ACC112 (cell line): ENCODE data around the gene DENND1A.

Experiments used
- H2AFZ ChIP-seq: fragments of 200-600 bp; sonication (generic); one replicate; pipeline ENCODE4 v1.6.0; 2017; ENCODE audit warnings: antibody characterized with exemption, low read length; ENCODE audit not compliant: unreplicated experiment
- H3K27ac ChIP-seq: fragments of 200-600 bp; sonication (generic); 2 replicates; pipeline ENCODE4 v1.5.1; 2014; ENCODE audit warnings: low read depth, mild to moderate bottlenecking, antibody characterized with exemption, low read length, moderate library complexity
- H3K27me3 ChIP-seq: fragments of 200-600 bp; sonication (generic); 2 replicates; pipeline ENCODE4 v1.6.1; 2014; ENCODE audit warnings: mild to moderate bottlenecking, antibody characterized with exemption, low read length, moderate library complexity, mixed read lengths; ENCODE audit not compliant: insufficient read depth
- H3K36me3 ChIP-seq: fragments of 200-600 bp; sonication (generic); 2 replicates; pipeline ENCODE4 v1.6.1; 2016; ENCODE audit warnings: mild to moderate bottlenecking, antibody characterized with exemption, low read length, moderate library complexity, mixed read lengths; ENCODE audit not compliant: insufficient read depth
- H3K4me1 ChIP-seq: fragments of 200-600 bp; sonication (generic); one replicate; pipeline ENCODE4 v1.6.1; 2016; ENCODE audit warnings: low read length, mixed read lengths; ENCODE audit not compliant: insufficient read depth, unreplicated experiment, control insufficient read depth
- H3K4me3 ChIP-seq: fragments of 200-600 bp; sonication (generic); 2 replicates; pipeline ENCODE4 v1.5.1; 2014; ENCODE audit warnings: mild to moderate bottlenecking, low read depth, low read length
- H3K79me2 ChIP-seq: fragments of 200-600 bp; sonication (generic); one replicate; pipeline ENCODE4 v1.6.0; 2016; ENCODE audit warnings: low read length; ENCODE audit not compliant: control insufficient read depth, unreplicated experiment, insufficient read depth

DENND1A gene

DNA sequence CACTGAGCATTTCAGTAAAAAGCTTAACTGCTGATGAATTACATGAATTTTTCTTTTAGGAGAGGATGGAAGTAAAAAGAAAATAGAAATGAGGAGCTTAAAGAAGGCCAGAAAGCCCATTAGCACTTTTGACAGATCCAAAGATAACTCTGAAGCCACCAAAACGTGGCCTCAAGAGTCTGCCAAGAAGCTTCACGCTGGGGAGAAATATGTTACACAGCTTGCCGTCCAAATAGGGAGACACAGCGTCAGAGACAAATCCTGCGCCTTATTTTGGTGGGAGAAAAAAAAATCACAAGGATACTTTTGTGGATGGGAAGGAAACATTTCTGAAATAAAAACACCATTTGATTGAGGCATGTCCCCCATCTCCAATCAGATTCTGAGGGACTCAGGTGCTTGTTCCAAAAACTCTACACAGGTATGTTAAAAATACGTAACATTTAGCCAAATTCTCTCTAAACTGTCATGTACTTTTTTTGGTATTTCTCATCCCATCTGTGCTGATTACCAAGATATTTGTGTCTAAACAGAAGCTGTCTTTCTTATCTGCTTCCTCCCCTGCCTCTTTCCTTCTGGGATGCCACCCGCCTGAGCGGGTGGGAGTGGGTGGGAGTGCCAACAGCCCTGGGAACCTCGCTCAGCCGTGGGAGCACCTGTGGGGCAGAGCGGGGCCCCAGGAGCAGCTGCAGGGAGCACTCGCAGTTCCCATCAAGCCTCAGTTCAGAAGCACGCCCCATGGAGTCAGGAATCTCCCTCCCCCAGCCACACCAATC, 275.5 kb downstream of the DENND1A start:
- no peaks in the 10 kb centered on the region for H3K27me3 ChIP-seq
- H3K27ac ChIP-seq: no peak overlapping the region
- no peaks in the 10 kb centered on the region for H3K79me2 ChIP-seq
- H2AFZ ChIP-seq: no peak overlapping the region
- H3K4me3 ChIP-seq: no peak overlapping the region
- no peaks in the 10 kb centered on the region for H3K4me1 ChIP-seq
- H3K36me3 ChIP-seq: 0 out of 2 replicates have a peak, but pooled peaks cover 2% of the 10 kb centered on the region

DNA sequence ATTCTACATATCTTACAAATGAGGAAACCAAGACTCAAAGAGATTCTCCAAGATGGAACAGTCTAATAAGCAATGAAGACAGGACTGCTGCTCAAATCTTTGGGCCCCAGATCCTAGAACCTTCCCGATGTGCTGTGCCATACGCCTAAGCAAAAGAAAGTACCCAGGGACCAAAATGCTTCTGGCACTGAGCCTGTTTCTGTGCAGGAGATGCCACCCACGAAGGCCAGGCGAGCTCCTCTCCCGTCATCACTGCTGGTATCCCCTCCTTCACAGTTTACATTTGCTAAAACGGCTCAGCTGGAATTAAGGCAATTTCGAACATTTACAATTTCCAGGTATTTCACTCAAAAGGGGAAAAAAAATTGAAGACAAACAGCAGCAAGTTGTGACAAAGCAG, 277.5 kb downstream of the DENND1A start:
- H2AFZ ChIP-seq: no peak overlapping the region
- no peaks in the 10 kb centered on the region for H3K27me3 ChIP-seq
- no peak overlapping the region for H3K4me3 ChIP-seq
- H3K79me2 ChIP-seq: no peaks in the 10 kb centered on the region
- no peak overlapping the region for H3K27ac ChIP-seq
- 0 out of 2 replicates have a peak, but pooled peaks cover 2% of the 10 kb centered on the region for H3K36me3 ChIP-seq
- no peaks in the 10 kb centered on the region for H3K4me1 ChIP-seq

GRCh38 chr9:123651871-123652270, 278.1 kb downstream of the DENND1A start:
- Histone ChIP-seq H3K36me3 (0 out of 2 replicates have a peak, but pooled peaks cover 2% of the 10 kb centered on the region), H3K27me3 (no peaks in the 10 kb centered on the region), H3K4me1 (no peaks in the 10 kb centered on the region), H2AFZ (no peak overlapping the region), H3K27ac (no peak overlapping the region), H3K79me2 (no peaks in the 10 kb centered on the region), H3K4me3 (no peak overlapping the region)

DNA sequence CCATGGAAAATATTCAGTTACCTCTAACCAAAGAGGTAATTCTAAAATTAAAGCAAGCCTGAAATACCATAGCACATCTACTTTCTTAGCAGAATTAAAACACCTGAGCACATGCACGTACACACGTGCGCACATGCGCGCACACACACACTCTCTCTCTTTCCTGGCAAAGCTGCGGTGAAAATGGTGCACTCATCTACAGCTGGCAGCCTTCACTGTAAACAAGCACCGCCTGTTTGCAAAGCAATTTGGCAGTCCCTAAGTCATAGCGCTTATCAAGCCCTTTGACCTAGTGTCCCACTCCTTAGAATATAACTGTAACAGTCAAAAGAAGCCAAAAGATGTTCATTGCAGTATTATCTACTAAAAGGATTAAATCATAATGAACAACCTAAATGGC, 278.7 kb downstream of the DENND1A start:
- Histone ChIP-seq H3K36me3 (0 out of 2 replicates have a peak, but pooled peaks cover 2% of the 10 kb centered on the region), H3K27me3 (no peaks in the 10 kb centered on the region), H3K27ac (no peak overlapping the region), H2AFZ (no peak overlapping the region), H3K79me2 (no peaks in the 10 kb centered on the region), H3K4me1 (no peaks in the 10 kb centered on the region), H3K4me3 (no peak overlapping the region)

- no peaks in the 10 kb centered on the region for H3K27me3 ChIP-seq
- H3K4me3 ChIP-seq: no peak overlapping the region
- no peak overlapping the region for H2AFZ ChIP-seq
These were observed 280.0 kb downstream of the DENND1A start for GRCh38 chr9:123649909-123650308.

DNA sequence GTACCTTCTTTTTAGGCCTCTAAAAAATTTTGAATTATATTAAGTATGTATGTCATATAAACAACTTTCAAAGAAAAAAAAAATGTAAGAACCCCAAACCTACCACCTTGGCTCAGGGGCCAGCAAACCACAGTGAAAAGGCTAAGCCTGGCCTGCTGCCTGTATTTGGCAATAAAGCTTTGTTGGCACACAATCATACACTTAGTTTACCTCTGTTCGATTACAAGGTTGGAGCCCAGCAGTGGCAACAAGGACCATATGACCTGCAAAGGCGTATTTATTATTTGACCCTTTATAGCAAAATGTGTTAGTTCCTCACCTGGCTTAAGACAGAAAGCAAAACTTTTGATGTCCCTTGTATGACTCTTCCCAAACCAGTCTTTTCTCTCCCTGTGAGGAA, 282.8 kb downstream of the DENND1A start:
- H3K36me3 ChIP-seq: 0 out of 2 replicates have a peak, but pooled peaks cover 2% of the 10 kb centered on the region
- no peak overlapping the region for H2AFZ ChIP-seq
- no peak overlapping the region for H3K4me3 ChIP-seq
- H3K27me3 ChIP-seq: no peaks in the 10 kb centered on the region
- no peaks in the 10 kb centered on the region for H3K4me1 ChIP-seq
- no peak overlapping the region for H3K27ac ChIP-seq
- no peaks in the 10 kb centered on the region for H3K79me2 ChIP-seq

More at GRCh38 chr9:123649909-123650308, 280.0 kb downstream of the DENND1A start:
- Histone ChIP-seq H3K27ac (no peak overlapping the region), H3K4me1 (no peaks in the 10 kb centered on the region), H3K79me2 (no peaks in the 10 kb centered on the region), H3K36me3 (0 out of 2 replicates have a peak, but pooled peaks cover 2% of the 10 kb centered on the region)

GRCh38 chr9:123645762-123646161, 284.2 kb downstream of the DENND1A start:
- no peak overlapping the region for H2AFZ ChIP-seq
- no peaks in the 10 kb centered on the region for H3K36me3 ChIP-seq
- no peaks in the 10 kb centered on the region for H3K4me1 ChIP-seq
- no peaks in the 10 kb centered on the region for H3K27me3 ChIP-seq
- no peak overlapping the region for H3K4me3 ChIP-seq
- H3K79me2 ChIP-seq: no peaks in the 10 kb centered on the region
- H3K27ac ChIP-seq: no peak overlapping the region

DNA sequence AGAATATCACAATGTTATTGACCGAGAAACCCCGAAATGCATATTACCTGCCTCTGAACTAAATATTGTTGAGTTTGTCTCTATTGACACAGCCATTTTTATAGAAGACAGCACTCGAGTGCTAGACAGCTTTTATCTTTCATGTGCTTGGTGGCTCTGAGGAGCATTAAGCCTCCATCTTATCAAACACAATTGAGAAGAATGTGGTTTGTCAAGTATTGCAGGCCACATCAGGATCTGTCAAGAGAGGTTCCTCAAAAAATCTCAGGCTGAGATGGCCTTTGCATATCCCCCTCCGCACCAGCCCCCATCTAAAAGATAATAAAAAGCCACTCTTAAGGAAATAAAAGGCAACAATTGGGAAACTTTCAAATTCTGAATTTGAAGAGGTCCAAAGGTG, 284.8 kb downstream of the DENND1A start:
- Histone ChIP-seq H3K79me2 (no peaks in the 10 kb centered on the region), H3K27ac (no peak overlapping the region), H2AFZ (no peak overlapping the region), H3K4me3 (no peak overlapping the region), H3K36me3 (no peaks in the 10 kb centered on the region), H3K4me1 (no peaks in the 10 kb centered on the region), H3K27me3 (no peaks in the 10 kb centered on the region)

DNA sequence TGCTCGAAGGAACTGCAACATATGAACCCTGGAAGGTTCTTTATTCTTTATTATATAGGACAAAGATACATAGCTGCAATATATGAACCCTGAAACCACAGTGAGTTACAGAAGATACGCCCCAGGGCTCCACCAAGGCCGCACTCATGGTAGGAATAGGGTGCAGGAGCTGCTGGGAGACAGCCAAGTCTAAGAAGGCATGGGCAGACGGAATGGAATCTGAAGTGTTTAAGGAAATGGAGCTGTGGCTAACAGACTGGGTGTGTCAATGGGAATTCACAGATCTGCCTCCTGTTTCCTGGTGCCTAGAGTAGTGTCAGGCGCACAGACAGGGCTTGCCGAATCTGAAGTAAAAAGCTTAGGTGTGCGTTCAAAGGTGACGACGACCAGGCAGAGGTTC, 286.4 kb downstream of the DENND1A start:
- Histone ChIP-seq H3K27me3 (no peaks in the 10 kb centered on the region), H3K4me3 (no peak overlapping the region), H3K27ac (no peak overlapping the region), H3K36me3 (no peaks in the 10 kb centered on the region), H2AFZ (no peak overlapping the region), H3K4me1 (no peaks in the 10 kb centered on the region), H3K79me2 (no peaks in the 10 kb centered on the region)

DNA sequence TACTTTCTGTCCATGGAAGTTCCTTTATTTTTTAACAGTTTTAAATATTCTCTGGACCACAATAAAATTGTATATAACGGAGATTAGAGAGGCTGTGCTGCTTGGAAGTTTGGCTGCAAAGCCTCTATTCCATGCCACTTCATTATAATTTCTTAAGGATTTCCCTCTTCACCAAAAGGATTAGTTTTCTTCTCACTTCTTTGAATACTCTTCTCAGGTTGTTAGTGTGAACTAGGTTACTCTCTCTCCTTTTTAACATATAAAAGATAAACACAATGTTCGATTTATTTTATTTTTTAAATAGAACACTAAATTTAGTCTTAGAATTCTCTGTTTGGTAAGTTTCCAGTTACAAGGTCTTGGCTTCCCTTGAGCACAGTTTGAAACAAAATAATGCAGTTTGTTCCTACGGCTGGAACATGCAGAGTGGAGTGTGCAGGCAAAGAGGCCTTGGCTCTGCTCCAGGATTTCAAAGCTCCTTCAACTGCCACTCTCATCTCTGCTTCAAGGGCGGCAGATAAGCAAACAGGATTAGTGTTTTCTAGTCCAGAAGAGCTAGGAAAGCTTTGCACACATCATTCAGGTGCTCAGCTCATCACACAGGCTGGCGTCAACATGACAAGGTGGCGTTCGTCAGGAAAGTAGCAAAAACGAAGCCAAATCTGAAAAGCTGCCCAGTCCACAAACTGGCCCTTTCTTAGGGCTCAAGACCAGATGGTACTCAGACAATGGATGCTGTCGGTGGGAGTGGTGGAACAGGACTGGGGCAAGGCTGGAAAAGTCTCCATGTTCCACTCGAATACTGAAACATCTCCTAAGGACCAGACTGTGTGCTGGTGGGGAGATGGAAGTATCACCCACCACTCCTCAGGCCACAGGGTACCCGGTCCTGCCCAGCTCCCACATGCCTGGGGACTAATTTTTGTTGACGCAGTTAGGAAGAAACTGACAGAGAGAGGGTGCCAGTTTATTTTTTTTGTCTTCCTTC, 287.3 kb downstream of the DENND1A start:
- no peaks in the 10 kb centered on the region for H3K27me3 ChIP-seq
- no peak overlapping the region for H2AFZ ChIP-seq
- H3K36me3 ChIP-seq: no peaks in the 10 kb centered on the region
- H3K4me3 ChIP-seq: no peak overlapping the region
- no peaks in the 10 kb centered on the region for H3K4me1 ChIP-seq
- no peak overlapping the region for H3K27ac ChIP-seq
- no peaks in the 10 kb centered on the region for H3K79me2 ChIP-seq
